NCI-H446 treated with DMSO at 0.1 percent for 48 hours (cell line): ENCODE measurements around the gene FHIT.

Source experiments
- DNase-seq: peaks from one replicate; lab custom pipeline; 2025; lab: John Stamatoyannopoulos, UW

The FHIT gene

GRCh38 chr3:60839246-60839645 lies 412.0 kb downstream of the FHIT start:
- no peak for DNase-seq

GRCh38 chr3:60835796-60836195 lies 415.5 kb downstream of the FHIT start:
- no peak for DNase-seq

- DNase-seq, result no peak
These were observed 422.2 kb downstream of the FHIT start for GRCh38 chr3:60829058-60829457.

- DNase-seq, result no peak
These were observed 423.6 kb downstream of the FHIT start for GRCh38 chr3:60827666-60828065.

GRCh38 chr3:60826511-60826910 lies 424.7 kb downstream of the FHIT start:
- no peak for DNase-seq

GRCh38 chr3:60812502-60812901 lies 438.8 kb downstream of the FHIT start:
- no peak for DNase-seq

GRCh38 chr3:60810881-60811280 lies 440.4 kb downstream of the FHIT start:
- no peak for DNase-seq

GRCh38 chr3:60809857-60810610 lies 441.2 kb downstream of the FHIT start:
- DNase-seq, result no peak

- peak; percentile 65 for DNase-seq
These were observed 447.8 kb downstream of the FHIT start for GRCh38 chr3:60803216-60804173.

- no peak for DNase-seq
These were observed 449.9 kb downstream of the FHIT start for GRCh38 chr3:60801307-60801706.

- no peak for DNase-seq
These were observed 452.8 kb downstream of the FHIT start for GRCh38 chr3:60798456-60798855.

GRCh38 chr3:60792249-60792852 lies 458.9 kb downstream of the FHIT start:
- no peak for DNase-seq

- no peak for DNase-seq
These were observed 463.1 kb downstream of the FHIT start for GRCh38 chr3:60788185-60788584.

GRCh38 chr3:60781935-60782334 lies 469.3 kb downstream of the FHIT start:
- DNase-seq, result no peak

- no peak for DNase-seq
These were observed 471.6 kb downstream of the FHIT start for GRCh38 chr3:60779637-60780036.

GRCh38 chr3:60775985-60776384 lies 475.3 kb downstream of the FHIT start:
- DNase-seq, result no peak

GRCh38 chr3:60774617-60775016 lies 476.6 kb downstream of the FHIT start:
- no peak for DNase-seq

GRCh38 chr3:60772584-60772983 lies 478.7 kb downstream of the FHIT start:
- no peak for DNase-seq

- DNase-seq, result no peak
These were observed 479.5 kb downstream of the FHIT start for GRCh38 chr3:60771766-60772165.

- DNase-seq, result no peak
These were observed 480.7 kb downstream of the FHIT start for GRCh38 chr3:60770532-60770931.

- DNase-seq, result no peak
These were observed 483.7 kb downstream of the FHIT start for GRCh38 chr3:60767536-60767935.

GRCh38 chr3:60765776-60766175 lies 485.5 kb downstream of the FHIT start:
- DNase-seq, result no peak

- DNase-seq, result no peak
These were observed 486.4 kb downstream of the FHIT start for GRCh38 chr3:60764870-60765269.
